KMS-11 (cell line): ENCODE data around the gene ZNF689.

ENCODE experiments used
- H2AFZ ChIP-seq: fragments of 200-600 bp; sonication (generic); 2 replicates; pipeline ENCODE4 v1.6.1; 2016; ENCODE audit warnings: antibody characterized with exemption, mixed run types, low read depth
- H3K27ac ChIP-seq: fragments of 200-600 bp; sonication (generic); 2 replicates; pipeline ENCODE4 v1.6.1; 2016; ENCODE audit warnings: mild to moderate bottlenecking, mixed run types
- H3K27me3 ChIP-seq: fragments of 200-600 bp; sonication (generic); 2 replicates; pipeline ENCODE4 v1.6.1; 2017; ENCODE audit warnings: mild to moderate bottlenecking, low read depth, mixed run types, moderate library complexity; ENCODE audit not compliant: insufficient read depth
- H3K36me3 ChIP-seq: fragments of 200-600 bp; sonication (generic); 2 replicates; pipeline ENCODE4 v1.6.1; 2017; ENCODE audit warnings: mild to moderate bottlenecking, mixed run types; ENCODE audit not compliant: insufficient read depth
- H3K4me1 ChIP-seq: fragments of 200-600 bp; sonication (generic); 2 replicates; pipeline ENCODE4 v1.6.1; 2016; ENCODE audit warnings: mild to moderate bottlenecking, low read depth, mixed run types; ENCODE audit not compliant: poor library complexity, severe bottlenecking
- H3K4me2 ChIP-seq: fragments of 200-600 bp; sonication (generic); 2 replicates; pipeline ENCODE4 v1.7.0; 2016; ENCODE audit warnings: mild to moderate bottlenecking, mixed run types
- H3K4me3 ChIP-seq: fragments of 200-600 bp; sonication (generic); IDR thresholded peaks from 2 replicates; pipeline ENCODE4 v1.6.1; 2017; ENCODE audit warnings: low read depth, low read length, mixed read lengths; ENCODE audit not compliant: insufficient read depth
- H3K79me2 ChIP-seq: fragments of 200-600 bp; sonication (generic); 2 replicates; pipeline ENCODE4 v1.6.1; 2016; ENCODE audit warnings: low read depth, mixed run types; ENCODE audit not compliant: insufficient read depth
- H3K9ac ChIP-seq: fragments of 200-600 bp; sonication (generic); 2 replicates; pipeline ENCODE4 v1.6.1; 2016; ENCODE audit warnings: mild to moderate bottlenecking, mixed run types
- H4K20me1 ChIP-seq: fragments of 200-600 bp; sonication (generic); 2 replicates; pipeline ENCODE4 v1.6.1; 2016; ENCODE audit warnings: mild to moderate bottlenecking, mixed run types; ENCODE audit not compliant: insufficient read depth
- TF ChIP-seq, protein P1 (sequence below): fragments of 200-600 bp; sonication (generic); conservative IDR thresholded peaks from 2 replicates; pipeline ENCODE4 v1.6.1; 2017; ENCODE audit warnings: low read depth, mild to moderate bottlenecking, antibody characterized with exemption, low read length, moderate library complexity, mixed read lengths

The ZNF689 gene

DNA sequence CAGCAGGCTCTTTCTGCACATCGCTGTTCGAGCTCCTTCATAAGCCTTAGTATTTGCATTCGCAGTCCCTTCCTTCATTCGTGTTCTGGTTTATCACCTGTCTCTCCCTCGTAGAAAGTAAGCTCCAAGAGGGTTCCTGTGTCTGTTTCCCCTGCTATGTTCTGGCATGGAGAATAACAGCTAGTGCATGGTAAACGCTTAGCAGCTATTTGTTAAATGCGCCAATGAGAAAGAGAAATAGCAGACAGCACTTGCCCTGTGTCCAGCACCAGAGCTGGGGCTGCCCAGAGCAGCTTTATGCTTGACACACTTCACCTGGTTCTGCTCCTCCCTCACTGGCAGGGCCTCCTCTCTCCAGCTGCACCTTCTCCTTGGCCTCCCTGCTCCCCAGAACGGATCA lies 44.2 kb downstream of the ZNF689 start:
- Histone ChIP-seq H3K27me3 (no peaks in the 10 kb centered on the region), H3K27ac (peak overlapping the region; percentile 77; the same call in 1 of the 2 replicates), H3K4me3 (no peak overlapping the region), H3K4me1 (peaks cover 45% of the 10 kb centered on the region), H3K36me3 (no peaks in the 10 kb centered on the region), H4K20me1 (no peaks in the 10 kb centered on the region), H3K9ac (no peak overlapping the region), H2AFZ (no peak overlapping the region), H3K79me2 (no peaks in the 10 kb centered on the region), H3K4me2 (no peak overlapping the region)
- TF ChIP-seq, protein P1, sequence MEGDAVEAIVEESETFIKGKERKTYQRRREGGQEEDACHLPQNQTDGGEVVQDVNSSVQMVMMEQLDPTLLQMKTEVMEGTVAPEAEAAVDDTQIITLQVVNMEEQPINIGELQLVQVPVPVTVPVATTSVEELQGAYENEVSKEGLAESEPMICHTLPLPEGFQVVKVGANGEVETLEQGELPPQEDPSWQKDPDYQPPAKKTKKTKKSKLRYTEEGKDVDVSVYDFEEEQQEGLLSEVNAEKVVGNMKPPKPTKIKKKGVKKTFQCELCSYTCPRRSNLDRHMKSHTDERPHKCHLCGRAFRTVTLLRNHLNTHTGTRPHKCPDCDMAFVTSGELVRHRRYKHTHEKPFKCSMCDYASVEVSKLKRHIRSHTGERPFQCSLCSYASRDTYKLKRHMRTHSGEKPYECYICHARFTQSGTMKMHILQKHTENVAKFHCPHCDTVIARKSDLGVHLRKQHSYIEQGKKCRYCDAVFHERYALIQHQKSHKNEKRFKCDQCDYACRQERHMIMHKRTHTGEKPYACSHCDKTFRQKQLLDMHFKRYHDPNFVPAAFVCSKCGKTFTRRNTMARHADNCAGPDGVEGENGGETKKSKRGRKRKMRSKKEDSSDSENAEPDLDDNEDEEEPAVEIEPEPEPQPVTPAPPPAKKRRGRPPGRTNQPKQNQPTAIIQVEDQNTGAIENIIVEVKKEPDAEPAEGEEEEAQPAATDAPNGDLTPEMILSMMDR: no peak

DNA sequence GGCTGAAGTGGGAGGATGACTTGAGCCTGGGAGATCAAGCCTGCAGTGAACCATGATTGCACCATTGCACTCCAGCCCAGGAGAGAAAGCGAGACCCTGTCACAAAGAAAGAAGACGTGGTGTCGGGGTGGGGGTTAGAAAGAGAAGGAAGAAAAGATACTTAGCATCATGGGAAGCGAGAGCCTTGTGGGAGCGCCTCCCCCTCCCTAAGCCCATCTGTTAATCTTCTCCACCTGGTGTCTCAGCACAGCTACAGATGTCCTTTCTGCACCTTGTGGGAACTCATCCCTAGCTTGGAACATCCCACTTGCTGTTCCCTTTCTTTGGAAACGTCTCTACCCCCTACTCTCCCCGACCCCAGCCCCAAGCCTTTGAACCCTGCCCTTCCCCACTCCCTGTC lies 44.7 kb downstream of the ZNF689 start:
- no peaks in the 10 kb centered on the region for H3K79me2 ChIP-seq
- H3K4me3 ChIP-seq: no peak overlapping the region
- H2AFZ ChIP-seq: no peak overlapping the region
- H3K4me1 ChIP-seq: peaks cover 45% of the 10 kb centered on the region
- H3K36me3 ChIP-seq: no peaks in the 10 kb centered on the region
- no peaks in the 10 kb centered on the region for H3K27me3 ChIP-seq
- no peak overlapping the region for H3K4me2 ChIP-seq
- no peak overlapping the region for H3K9ac ChIP-seq
- H4K20me1 ChIP-seq: no peaks in the 10 kb centered on the region
- TF ChIP-seq, protein P1: no peak
- H3K27ac ChIP-seq: no peak overlapping the region

DNA sequence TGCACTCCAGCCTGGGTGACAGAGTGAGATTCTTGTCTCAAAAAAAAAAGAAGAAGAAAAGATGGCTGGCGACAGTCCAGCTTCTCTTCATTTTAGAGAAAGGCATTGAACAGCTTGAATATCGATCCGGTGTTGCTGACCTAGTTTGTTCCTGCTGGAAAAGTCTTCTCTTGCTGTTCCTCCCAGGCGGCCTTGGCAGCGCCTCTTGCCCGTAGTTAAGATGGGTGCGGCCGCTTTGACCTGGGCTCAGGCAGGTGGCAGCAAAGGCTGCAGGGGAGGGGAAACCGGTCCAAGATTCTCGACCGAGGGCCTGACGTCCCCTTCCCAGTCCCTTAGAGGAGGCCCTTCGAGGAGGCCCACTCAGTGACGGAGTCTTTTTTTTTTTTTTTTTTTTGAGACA lies 48.2 kb downstream of the ZNF689 start:
- Histone ChIP-seq H3K79me2 (peaks cover 4% of the 10 kb centered on the region), H3K4me2 (peak overlapping the region; percentile 48; the same call in 1 of the 2 replicates), H3K9ac (peak overlapping the region; percentile 56; the same call in 1 of the 2 replicates), H4K20me1 (no peaks in the 10 kb centered on the region), H3K27ac (peak overlapping the region; percentile 37; the same call in 1 of the 2 replicates), H2AFZ (peak overlapping the region; percentile 74), H3K4me1 (peaks cover 23% of the 10 kb centered on the region), H3K27me3 (no peaks in the 10 kb centered on the region), H3K36me3 (no peaks in the 10 kb centered on the region), H3K4me3 (no peak overlapping the region)
- TF ChIP-seq, protein P1: no peak

DNA sequence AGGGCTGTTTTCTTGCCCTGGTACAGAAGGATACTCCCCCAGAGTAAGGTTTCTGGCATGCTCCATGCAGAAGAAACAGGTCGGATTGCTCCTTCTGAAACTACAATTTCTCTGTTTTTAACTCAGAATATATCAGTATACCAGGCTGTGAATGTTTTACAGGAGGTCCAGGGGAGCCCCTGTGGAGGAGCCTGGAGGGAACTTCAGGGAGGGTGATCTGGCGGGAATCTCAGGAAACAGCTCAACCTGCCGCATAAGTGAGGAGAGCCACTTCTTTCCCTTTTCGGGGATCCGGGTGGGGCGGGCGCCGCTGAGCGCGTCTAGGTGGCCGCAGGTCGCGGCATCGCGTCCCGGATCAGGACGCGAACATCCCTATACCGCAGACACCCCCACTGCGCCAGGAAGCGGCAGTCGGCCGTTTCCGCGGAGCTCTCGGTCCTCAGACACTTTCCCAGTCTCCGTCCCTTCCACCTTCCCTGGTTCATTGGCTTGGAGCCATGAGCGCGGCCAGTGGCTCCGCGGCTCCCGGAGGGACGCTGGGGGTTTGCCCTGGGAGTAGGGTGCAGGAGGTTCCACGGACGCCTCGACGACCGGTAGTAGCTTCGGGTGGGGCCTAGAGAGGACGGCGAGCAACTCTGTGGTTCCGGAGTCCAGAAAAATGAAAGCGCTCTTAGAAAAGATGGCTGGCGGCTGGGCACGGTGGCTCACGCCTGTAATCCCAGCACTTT lies 48.9 kb downstream of the ZNF689 start:
- Histone ChIP-seq H2AFZ (peak overlapping the region; percentile 74), H4K20me1 (no peaks in the 10 kb centered on the region), H3K4me2 (peak overlapping the region; percentile 48), H3K4me3 (no peak overlapping the region), H3K36me3 (no peaks in the 10 kb centered on the region), H3K4me1 (peaks cover 22% of the 10 kb centered on the region), H3K27me3 (no peaks in the 10 kb centered on the region), H3K79me2 (peaks cover 12% of the 10 kb centered on the region), H3K9ac (peak overlapping the region; percentile 56; the same call in 1 of the 2 replicates), H3K27ac (peak overlapping the region; percentile 37; the same call in 1 of the 2 replicates)
- TF ChIP-seq, protein P1: no peak
